NCI-H460 (cell line): ENCODE data around the gene PHLDB1. TPM values are rescaled to one million over a fixed set of nuclear protein-coding genes. Genes with fewer than 3 reads are reported as not detected.
"Not testable (repeated sequence)": the region's sequence is repeated elsewhere in the genome, so short reads cannot be mapped to it uniquely, and the experiment has no call there.

Experiments
- DNase-seq: peaks from one replicate; pipeline ENCODE4 v3.0.0-alpha.2; 2016; ENCODE audit warnings: low read depth; ENCODE audit errors: extremely low read depth
- total RNA-seq: library from RNA; depleted of rRNA; stranded (reverse); fragments of >200 nt; shearing (Covaris generic); gene quantifications from 2 replicates; pipeline ENCODE4 v1.2.3, GENCODE V29; 2014

The PHLDB1 gene
- total RNA-seq, 1 experiment from 2014 or later: 18.3 TPM

DNA sequence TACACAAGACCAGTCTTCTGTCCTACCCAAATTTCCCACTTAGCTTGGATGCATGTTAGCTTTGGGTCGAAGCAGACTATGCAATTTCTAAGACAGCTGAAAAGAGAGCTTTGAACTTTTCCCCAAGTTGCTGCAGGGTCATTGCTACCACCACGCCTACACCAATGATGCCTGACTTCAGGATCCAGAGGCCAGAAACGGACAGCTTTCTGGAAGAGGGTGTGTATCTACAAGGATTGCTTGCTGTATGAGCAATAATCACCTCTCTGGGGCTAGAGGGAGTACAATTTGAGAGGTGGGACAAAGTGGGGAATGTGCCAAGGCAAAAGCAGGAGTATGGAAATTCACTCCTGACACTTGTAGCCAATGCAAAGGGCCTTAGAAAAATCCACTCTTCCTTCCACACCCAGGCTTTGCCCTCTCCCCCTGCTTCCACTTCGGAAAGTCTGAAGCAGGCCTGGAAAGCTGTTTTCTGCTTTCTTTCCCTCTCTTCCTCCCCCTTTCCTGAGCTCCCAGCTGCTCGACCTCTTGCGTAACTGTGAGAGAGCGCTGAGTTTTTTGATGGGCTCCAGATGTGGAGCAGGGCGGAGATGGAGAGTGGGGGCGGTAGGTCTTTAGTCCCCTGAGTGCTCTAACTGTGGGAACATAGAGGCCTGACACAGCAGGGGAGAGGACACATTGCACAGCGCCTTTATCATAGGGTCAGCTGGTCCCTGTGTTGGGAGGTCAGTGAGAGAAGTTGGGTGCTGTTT, 2.1 kb upstream of the PHLDB1 start:
- no peak for DNase-seq

DNA sequence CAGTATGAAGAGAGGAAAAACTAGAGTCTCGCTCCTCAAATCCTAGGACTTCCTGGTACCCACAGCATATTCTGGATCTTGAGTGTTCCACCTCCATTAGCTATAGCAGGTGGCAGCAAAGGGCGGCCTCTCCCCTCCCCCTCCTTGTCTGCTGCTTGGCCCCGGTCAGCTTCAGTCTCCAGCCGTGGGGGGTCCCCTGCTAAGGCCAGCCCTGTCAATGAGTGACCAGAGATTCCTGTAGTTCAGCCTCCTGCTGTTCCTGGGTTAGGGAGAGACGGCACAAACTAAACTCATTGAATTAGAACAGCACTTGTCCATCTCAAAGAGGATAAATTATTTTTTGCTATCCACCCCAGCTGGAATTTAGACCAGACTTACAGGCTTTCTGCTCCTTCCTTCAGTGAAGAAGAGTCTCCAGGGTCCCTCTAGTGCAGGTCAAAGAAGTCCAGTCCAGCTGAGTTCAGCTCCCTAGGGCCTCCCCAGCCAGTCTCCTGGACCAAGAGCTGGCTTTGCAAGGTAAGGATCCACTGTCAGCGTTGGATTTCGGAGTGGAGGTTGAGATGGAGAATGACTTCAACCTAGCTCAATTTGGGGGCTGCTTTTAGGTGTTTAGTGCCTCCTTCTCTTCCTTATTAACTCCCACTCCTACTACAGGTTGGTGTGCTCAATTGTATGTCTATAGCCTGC, 1.1 kb upstream of the PHLDB1 start:
- DNase-seq: no peak

DNA sequence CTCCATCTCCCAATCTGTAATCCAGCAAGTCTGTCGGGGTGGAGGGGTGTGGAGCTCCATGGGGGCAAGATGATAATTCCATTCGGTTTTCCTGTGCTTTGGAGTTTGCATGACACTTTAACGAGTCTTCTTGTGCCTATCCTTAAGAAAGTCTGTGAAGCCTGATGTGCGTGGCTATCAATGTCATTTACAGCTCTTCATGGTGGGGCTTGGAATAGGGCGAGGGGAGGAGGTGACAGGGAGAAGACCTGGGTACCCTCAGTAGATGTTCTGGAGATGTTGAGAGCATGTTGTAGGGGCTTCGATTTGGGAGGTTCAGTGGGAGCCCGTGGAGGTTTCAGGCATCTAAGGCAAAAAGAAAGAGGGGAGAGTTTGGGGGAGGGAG, 579 bp upstream of the PHLDB1 start:
- DNase-seq: no peak

DNA sequence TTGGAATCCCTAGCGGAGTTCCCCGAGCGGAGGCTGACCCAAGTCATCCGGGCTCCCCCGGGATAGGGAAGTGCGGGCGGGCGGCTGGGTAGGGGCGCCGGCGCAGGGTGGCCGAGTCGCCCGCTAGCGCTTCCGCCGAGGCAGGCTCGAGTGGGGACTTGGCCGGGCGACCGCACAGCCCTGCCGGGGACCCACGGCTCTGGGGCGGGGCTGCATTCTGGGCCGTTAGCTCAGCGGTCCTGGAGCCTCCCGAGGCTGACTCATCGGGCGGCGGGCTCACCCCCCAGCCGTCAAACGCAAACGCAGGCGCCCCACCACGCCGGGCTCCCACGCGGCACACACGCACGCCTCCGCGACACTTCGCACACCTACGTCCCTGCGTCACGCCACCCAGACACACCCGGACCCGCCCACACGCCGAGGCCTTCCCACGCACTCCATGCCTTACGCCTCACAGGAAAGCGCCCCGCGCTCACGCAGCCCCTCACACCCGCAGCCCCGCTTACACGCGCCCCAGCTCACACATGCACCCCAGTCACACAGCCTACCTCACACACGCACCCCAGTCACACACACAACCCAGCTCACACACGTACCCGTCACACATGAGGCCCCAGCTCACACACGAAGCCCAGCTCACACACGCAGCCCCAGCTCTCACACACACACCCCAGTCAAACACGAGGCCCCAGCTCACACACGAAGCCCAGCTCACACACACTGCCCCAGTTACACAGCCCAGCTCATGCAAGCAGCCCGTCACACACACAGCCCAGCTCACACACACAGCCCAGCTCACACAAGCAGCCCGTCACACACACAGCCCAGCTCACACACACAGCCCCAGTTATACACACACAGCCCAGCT, 1.2 kb downstream of the PHLDB1 start:
- no peak for DNase-seq

DNA sequence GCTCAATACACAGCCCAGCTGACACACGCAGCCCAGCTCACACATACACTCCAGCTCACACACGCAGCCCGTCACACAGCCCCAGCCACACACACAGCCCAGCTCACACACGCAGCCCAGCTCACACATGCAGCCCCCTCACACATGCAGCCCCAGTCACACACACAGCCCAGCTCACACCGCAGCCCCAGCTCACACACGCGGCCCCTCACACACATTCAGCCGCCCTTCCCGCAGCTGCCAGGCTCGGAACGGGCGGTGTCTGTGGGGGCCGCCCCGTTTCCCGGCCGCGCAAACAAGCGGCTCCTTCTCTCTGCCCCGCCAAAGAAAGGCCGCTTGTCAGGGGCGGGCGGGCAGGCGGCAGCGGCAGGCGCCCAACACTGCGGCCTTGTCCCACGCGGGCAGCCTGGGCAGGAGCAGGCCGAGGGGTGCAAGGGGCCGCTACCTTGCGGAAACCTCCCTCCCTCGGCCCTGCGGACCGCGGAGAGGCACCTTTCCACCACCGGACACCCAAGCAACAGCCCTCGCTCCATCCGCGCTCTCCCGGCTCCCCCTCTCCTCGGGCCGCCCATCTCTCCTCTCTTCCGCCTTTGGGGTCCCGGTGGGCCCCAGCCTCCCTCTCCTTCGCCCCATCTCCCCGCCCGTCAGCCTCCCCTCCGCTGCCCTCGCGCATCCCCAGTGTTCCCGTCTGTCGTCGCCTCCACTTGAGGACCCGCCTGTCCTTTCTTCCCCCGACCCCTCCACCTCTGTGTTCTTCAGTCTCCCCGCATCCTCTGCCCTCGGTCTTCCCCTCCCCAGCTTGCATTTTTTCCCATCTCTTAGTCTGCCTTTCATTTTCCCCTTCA, 2.2 kb downstream of the PHLDB1 start:
- DNase-seq: no peak

DNA sequence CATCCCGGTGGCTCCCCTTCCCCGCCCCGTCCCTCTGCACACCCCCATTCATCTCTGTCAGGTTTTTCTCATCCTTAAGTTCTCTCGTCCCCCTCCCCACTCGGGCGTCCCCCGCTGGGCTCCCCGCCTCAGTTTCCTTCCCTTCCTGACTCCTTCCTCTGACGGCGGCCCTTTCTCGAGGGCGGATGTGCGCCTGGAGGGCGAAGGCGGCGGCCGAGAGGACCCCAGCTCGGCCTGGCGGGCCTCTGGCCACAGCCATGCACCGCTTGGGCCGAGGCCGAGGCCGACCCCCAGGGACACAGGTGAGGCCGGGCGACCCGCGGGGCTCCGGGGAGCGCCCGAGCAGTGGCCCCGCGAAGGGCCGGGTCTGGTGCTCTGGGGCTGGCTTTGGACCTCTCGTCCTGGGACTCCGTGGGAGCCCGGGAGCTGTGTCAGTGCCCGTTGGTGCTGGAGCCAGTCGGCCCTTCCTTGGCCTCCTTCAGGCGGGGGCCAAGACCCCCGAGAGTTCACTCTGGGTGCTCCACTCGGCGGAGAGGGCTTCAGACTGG, 2.9 kb downstream of the PHLDB1 start:
- DNase-seq: no peak

DNA sequence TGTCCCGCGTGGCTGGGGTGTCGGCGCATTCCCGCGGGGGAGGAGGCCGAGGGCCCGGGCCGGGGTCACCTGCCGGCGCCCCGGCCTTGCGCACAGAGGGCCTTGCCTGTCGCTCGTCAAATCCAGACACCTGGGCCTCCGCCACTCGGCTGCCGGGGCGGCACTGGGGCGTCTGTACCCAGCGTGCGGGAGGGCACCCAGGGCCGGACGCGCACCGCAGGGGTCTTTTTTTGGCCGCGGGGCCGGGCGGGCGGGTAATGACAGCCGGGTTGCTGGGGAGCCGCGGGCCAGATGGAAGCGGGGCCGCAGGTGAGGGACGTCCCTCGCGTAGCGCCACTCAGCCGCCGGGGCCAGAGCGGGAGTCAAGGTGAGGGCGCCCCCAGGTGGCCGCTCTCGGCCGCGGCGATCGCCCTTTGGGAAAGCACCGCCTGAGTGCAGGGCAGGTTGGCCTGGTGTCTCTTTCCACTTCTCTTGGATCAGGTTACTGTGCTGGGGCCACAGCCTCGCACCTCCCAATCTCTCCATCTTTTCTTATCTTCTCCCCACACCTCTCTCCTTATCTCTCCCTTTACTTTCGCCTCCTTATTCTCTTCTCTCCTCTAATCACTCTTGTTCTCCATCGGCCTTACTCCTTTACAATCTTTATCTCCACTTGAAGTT, 3.5 kb downstream of the PHLDB1 start:
- DNase-seq: peak; percentile 44

DNA sequence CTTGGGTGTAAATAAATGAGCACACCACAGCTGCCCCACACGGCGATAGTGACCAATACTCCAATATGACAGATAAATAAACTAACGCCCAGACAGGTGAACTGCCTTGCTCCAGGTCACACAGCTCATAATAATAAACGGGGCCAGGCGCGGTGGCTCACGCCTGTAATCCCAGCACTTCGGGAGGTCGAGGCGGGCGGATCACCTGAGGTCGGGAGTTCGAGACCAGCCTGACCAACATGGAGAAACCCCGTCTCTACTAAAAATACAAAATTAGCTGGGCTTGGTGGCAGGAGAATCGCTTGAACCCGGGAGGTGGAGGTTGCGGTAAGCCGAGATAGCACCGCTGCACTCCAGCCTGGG, 4.0 kb downstream of the PHLDB1 start:
- not testable (repeated sequence) for DNase-seq

DNA sequence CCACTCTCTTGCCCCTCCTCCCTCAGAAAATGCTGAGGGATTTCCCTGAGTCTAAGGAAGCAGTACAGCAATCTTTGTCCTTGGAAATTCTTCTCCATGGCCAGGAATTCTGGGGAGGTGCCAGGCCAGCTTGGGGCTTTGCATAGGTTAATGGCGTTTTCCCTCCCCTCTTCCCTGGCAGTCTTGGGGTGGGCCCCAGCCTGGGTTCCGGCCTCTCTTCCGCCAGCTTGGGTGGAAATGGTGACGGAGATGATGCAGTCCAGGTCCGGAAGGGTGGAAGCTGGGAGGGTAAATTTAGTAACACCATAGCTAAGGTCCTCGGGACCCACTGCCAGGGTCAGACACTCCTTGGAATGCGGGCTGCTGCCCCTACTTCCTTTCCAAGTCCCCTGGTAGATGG, 5.0 kb downstream of the PHLDB1 start:
- no peak for DNase-seq

DNA sequence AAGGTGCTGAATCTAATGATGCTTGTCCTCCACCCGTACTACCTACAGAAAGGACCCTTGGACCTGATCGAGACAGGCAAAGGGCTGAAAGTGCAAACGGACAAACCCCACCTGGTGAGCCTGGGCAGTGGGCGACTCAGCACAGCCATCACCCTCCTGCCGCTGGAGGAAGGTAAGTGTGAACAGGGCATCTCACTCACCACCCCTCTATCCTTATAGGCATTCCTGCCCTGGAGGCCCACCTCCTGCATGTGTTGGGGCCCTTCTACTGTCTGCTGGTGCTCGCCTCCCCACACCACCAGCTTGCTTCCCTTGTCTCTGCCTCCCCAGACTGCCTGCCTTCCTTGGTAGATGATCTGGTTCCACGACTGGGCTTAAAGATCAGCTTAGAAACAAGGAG, 7.1 kb downstream of the PHLDB1 start:
- DNase-seq: no peak

DNA sequence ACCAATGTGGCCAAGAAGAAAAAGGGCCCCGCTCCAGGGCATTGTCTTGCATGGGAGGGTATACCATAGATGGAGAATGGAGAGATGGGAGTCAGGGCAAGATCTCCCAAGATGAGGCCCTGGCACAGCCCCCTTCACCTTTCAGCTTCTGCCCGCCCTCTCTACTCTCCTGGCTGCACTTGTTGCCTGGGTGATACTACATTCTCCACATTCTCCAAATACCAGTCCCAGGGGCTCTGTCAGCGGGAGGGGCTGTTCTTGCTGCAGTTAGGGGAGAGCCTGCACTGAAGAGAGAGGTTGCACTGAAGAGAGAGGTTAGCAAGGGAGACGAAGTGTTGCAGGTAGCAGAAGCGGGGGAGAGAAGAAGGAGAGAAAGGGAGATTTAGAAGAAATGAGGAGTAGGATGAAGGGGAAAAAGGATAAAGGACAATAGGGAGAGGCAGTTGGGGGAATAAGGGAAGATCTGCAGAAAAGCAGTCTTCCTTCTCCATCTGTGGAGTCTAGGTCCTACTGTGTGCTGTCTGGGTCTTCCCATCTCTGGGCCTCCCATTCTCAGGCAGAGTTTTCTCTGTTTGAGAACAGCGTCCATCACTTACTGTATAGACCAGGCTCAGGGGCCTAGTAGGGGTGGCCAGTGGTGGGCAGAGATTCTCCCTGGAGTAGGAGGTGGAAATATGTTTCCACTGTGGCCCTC, 8.0 kb downstream of the PHLDB1 start:
- DNase-seq: no peak

DNA sequence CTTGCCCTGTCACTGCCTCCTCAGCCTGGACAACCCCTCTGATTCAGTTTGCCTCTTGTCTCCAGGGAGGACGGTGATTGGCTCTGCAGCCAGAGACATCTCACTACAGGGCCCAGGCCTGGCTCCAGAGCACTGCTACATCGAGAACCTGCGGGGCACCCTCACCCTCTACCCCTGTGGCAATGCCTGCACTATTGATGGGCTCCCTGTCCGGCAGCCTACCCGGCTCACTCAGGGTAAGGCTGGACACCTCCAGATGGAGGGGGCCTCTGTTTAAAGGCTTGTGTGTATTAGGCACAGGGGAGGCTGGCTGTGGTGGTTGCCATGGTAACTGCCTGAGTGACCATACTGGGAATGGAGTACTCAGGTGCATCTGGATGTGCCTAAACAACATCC, 8.6 kb downstream of the PHLDB1 start:
- DNase-seq: no peak

DNA sequence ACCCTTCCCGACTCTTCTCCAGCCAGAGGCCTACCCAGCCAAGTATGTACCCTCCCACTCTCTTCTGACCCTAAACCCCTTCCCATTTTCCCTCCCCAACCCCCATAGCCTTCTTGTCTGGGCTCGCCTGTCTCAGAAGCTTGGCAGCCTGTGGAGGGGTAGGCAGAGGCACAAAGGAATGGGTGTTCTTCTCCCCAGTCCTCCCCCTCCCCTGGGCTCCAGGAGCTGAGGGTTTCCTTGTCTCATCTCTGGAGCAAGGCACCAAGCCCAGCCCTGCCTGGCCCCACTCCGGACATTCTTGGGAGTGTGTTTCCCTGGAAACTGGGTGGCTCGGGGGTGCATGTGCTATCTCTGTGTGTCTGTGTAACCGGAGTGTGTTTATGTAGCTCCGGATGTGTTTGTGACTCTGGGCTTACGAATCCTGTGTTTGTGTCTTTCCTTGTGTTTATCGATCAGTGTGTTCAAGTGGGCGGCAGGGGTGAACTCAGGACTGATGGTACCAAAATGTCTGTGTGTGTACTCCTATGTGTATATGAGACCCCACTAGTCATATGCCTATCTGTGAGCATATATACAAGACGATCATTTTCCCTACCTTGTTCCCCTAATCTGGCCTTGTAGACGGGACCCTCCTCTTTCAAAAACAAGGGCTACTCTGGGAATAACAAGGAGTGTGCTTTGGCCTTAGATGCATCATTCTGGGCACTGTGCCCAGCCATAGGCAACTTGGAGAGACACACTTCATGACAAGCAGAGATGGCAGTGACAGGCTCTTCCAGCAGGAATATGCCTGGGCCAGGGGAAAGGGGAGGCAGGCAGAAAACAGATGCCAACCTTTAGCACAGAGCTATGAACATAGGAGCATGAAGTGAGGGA, 10.9 kb downstream of the PHLDB1 start:
- DNase-seq: no peak

DNA sequence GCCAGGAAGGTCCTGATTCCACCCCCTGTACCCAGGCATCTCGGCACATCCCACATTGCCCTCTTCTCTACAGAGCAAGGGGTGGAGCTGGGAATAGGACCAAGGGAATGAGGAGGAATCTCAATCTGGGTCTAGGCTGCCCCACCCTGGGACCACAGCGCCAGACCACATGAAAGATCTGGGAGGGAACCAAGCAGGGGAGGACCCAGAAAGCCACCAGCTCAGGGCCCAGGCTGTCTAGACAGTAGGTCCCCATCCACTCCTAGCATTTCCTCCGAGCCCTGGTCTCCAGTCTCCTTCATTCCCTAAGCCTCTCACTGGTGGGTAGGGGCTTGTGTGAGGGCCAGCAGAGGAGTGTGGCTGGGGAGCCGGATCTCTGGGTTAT, 11.6 kb downstream of the PHLDB1 start:
- no peak for DNase-seq

DNA sequence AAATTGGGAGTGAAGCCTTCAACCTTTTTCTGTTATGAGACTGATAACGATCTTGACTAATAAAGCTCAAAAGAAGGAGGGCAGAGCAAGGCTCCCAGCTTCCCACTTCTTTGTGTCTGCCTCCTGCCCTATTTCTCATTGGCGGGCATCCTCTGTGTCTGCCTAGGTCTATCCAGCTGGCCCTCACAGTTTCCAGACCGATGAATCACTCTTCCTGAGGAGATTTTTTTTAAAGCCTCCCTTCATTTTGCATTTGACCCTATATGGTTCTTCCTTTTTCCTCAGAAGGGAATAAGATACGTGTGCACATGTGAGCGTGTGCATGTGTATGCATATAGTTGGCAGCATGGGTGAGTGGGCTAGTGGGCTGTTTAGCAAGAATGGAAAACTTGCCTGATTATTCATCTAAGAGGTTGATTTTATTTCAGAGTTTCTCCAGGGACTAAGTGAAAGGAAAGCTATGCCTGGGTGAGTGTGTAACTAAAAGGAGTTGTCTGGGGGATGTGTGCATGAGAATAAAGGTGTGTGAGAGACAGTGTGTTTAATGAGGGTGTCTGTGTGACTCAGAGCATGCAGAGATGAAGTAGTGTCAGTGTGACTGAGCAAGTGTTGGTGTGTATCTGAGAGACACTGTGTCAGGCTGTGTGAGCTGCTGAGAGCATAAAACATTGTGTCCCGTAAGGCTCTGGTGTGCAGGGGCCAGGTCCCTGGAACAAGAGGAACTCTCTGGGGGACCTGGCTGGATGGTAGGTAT, 12.2 kb downstream of the PHLDB1 start:
- DNase-seq: no peak

DNA sequence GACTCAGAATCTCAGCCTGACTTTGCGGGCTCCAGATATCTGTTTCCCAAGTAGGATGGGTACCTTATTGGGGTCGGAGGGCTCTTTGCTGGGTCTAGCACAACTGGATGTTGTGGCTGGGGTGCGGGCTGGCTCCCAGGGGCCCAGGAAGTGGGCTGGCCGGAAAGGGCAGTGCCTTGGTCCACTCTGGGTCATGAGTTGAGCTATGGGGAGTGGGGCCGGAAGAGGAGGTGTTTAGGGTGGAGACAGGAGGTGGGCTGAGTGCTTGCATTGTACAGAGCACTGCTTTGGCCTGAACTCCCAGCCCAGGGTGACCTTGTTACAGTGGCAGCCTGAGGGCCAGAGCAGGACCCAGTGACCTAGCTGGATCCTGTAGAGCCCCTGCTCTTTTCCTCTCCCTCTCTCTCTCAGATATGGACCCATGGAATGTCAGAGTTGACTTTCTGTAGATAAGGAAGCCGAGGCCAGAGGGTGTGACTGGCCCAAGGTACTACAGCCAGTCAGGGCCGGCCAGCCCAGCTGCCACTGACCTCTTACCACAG, 13.2 kb downstream of the PHLDB1 start:
- DNase-seq: peak; percentile 40

DNA sequence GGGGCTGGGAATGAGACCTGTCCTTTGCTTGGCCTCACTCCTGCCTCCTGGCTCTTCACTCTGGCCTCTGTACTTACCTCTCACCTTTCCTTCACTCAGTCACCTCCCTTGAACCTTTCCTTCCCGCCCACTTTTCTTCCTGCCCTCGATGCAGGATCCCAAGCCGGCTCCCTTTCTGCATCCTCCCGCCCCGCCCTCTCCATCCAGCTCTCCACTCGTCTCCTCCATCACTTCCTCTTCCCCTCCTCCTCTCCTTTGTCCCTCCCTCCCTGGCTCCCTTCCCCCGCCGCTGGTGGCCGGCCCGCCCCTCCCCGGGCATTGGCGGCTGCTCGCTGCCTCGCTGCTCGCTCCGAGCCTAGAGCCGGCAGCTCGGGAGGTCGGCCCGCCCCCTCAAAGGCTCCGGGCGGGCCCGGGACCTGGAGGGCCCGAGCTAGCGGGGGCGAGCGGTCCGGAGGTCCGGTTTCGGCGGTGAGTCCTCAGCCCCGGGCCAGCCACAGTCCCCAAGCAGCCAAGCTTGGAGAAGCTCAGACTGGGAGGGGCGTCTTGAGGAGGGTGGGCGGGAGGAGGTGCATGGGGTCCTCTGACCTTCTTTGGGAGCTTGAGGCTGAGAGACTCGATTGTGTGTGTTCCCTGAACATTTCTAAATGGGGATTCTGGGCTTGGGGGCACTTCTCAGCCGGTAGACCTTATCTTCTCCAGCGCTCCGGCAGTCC, 13.8 kb downstream of the PHLDB1 start:
- DNase-seq: peak; percentile 77
